IMR-90 (cell line): ENCODE measurements around the gene GNG11. TPM values are rescaled to one million over a fixed set of nuclear protein-coding genes. Genes with fewer than 3 reads are reported as not detected.

Experiments used
- ATAC-seq: fragments of 200-7000 bp; cut with Tn5 transposase; 2 replicates; pipeline ENCODE4 v1.9.1; 2020; ENCODE audit warnings: low read depth, mild to moderate bottlenecking, moderate library complexity
- BruUV-seq: library from RNA; stranded (reverse); fragments of 400-500 nt; replicated peaks from 2 replicates; lab custom pipeline; 2021; lab: Mats Ljungman, UMichigan
- CTCF ChIA-PET: fragments of 300-600 bp; formaldehyde crosslinking; extraction: SDS; loops from one replicate; lab custom pipeline; 2021; ENCODE audit warnings: antibody characterized with exemption; lab: Yijun Ruan, JAX
- POLR2A ChIA-PET: fragments of 300-600 bp; sonication (Branson Sonifier 250); formaldehyde crosslinking; loops from one replicate; lab custom pipeline; 2022; ENCODE audit warnings: antibody characterized with exemption; ENCODE audit not compliant: unreplicated experiment; lab: Charles Lee
- DNase-seq: peaks from one replicate; pipeline ENCODE4 v3.0.0; 2013
- H2AFZ ChIP-seq: replicated peaks from 2 replicates; pipeline ENCODE3; 2013; ENCODE audit warnings: low read length, mild to moderate bottlenecking; ENCODE audit not compliant: poor library complexity
- H2AK5ac ChIP-seq: 2 replicates; pipeline ENCODE4 v1.6.1; 2013; ENCODE audit warnings: low read depth, low read length, inconsistent platforms
- H2AK9ac ChIP-seq: replicated peaks from 2 replicates; pipeline ENCODE3; 2013; ENCODE audit warnings: mild to moderate bottlenecking, low read depth, low read length, moderate library complexity; ENCODE audit not compliant: poor library complexity
- H2BK120ac ChIP-seq: 2 replicates; pipeline ENCODE4 v1.6.1; 2013; ENCODE audit warnings: low read depth, low read length, inconsistent platforms
- H2BK15ac ChIP-seq: 3 replicates; pipeline ENCODE4 v1.6.1; 2013; ENCODE audit warnings: low read depth, low read length, inconsistent platforms
- H2BK20ac ChIP-seq: 2 replicates; pipeline ENCODE4 v1.6.1; 2013; ENCODE audit warnings: low read depth, mild to moderate bottlenecking, inconsistent platforms, low read length, moderate library complexity
- H2BK5ac ChIP-seq: 2 replicates; pipeline ENCODE4 v1.6.1; 2013; ENCODE audit warnings: mild to moderate bottlenecking, low read depth, low read length, inconsistent platforms; ENCODE audit not compliant: poor library complexity, severe bottlenecking
- H3K14ac ChIP-seq: replicated peaks from 2 replicates; pipeline ENCODE4 v1.6.1; 2013; ENCODE audit warnings: low read depth, low read length, inconsistent platforms
- H3K18ac ChIP-seq: 2 replicates; pipeline ENCODE4 v1.6.1; 2013; ENCODE audit warnings: low read depth, low read length, control low read depth
- H3K23ac ChIP-seq: 2 replicates; pipeline ENCODE4 v1.6.1; 2013; ENCODE audit warnings: low read depth, low read length, inconsistent platforms
- H3K27ac ChIP-seq: 2 replicates; pipeline ENCODE4 v1.5.1; 2013; ENCODE audit warnings: mild to moderate bottlenecking, control low read depth, low read length; ENCODE audit not compliant: insufficient read depth
- H3K27me3 ChIP-seq: 2 replicates; pipeline ENCODE4 v1.6.1; 2013; ENCODE audit warnings: low read length; ENCODE audit not compliant: control insufficient read depth, insufficient read depth
- H3K36me3 ChIP-seq: 2 replicates; pipeline ENCODE4 v1.6.1; 2013; ENCODE audit warnings: low read length, mixed read lengths; ENCODE audit not compliant: control insufficient read depth, insufficient read depth
- H3K4ac ChIP-seq: 2 replicates; pipeline ENCODE4 v1.6.1; 2013; ENCODE audit warnings: low read depth, low read length, inconsistent platforms
- H3K4me1 ChIP-seq: 2 replicates; pipeline ENCODE4 v1.6.1; 2013; ENCODE audit warnings: low read length, mixed read lengths; ENCODE audit not compliant: control insufficient read depth, insufficient read depth
- H3K4me2 ChIP-seq: 2 replicates; pipeline ENCODE4 v1.6.1; 2013; ENCODE audit warnings: low read depth, mild to moderate bottlenecking, control low read depth, low read length, moderate library complexity
- H3K4me3 ChIP-seq: 2 replicates; pipeline ENCODE4 v1.5.1; 2013; ENCODE audit warnings: low read depth, mild to moderate bottlenecking, control low read depth, low read length, moderate library complexity; ENCODE audit not compliant: insufficient read depth
- H3K56ac ChIP-seq: 2 replicates; pipeline ENCODE4 v1.6.1; 2013; ENCODE audit warnings: low read length, inconsistent platforms; ENCODE audit not compliant: insufficient read depth; ENCODE audit errors: extremely low read depth
- H3K79me1 ChIP-seq, 2 experiments: 2 replicates each; pipeline ENCODE4 v1.6.1; 2013; ENCODE audit warnings: low read length in 2 of 2, inconsistent platforms in 1 of 2, low read depth in 1 of 2
- H3K9ac ChIP-seq: 2 replicates; pipeline ENCODE4 v1.6.1; 2013; ENCODE audit warnings: low read depth, low read length, control low read depth
- H3K9me1 ChIP-seq: 2 replicates; pipeline ENCODE4 v1.6.1; 2013; ENCODE audit warnings: low read length, inconsistent platforms; ENCODE audit not compliant: insufficient read depth
- H3K9me3 ChIP-seq: 2 replicates; pipeline ENCODE4 v1.6.1; 2013; ENCODE audit warnings: low read length; ENCODE audit not compliant: control insufficient read depth, insufficient read depth
- H4K20me1 ChIP-seq: 2 replicates; pipeline ENCODE4 v1.6.1; 2013; ENCODE audit warnings: low read length, inconsistent platforms; ENCODE audit not compliant: insufficient read depth
- H4K5ac ChIP-seq: 2 replicates; pipeline ENCODE4 v1.6.1; 2013; ENCODE audit warnings: mild to moderate bottlenecking, low read depth, low read length, control low read depth
- H4K8ac ChIP-seq, 2 experiments: 2 replicates each; pipeline ENCODE4 v1.6.1; 2013; ENCODE audit warnings: low read depth in 2 of 2, low read length in 2 of 2, control low read depth in 1 of 2, inconsistent platforms in 1 of 2
- H4K91ac ChIP-seq: 2 replicates; pipeline ENCODE4 v1.6.1; 2013; ENCODE audit warnings: low read depth, low read length, inconsistent platforms; ENCODE audit not compliant: insufficient read depth
- BHLHE40 ChIP-seq: fragments of 150-350 bp; IDR thresholded peaks from 2 replicates; pipeline ENCODE4 v1.6.1; 2016; ENCODE audit warnings: mild to moderate bottlenecking, low read depth, low read length
- FOS ChIP-seq: fragments of 150-350 bp; IDR thresholded peaks from 2 replicates; pipeline ENCODE4 v1.6.1; 2016; ENCODE audit warnings: low read depth, low read length
- MAFK ChIP-seq: IDR thresholded peaks from 2 replicates; pipeline ENCODE4 v1.6.1; 2012; ENCODE audit warnings: low read depth, low read length, improper control_type of control experiment
- MXI1 ChIP-seq: IDR thresholded peaks from 2 replicates; pipeline ENCODE4 v1.6.1; 2012; ENCODE audit warnings: low read depth, mild to moderate bottlenecking, low read length, moderate library complexity, borderline replicate concordance
- NFE2L2 ChIP-seq: fragments of 150-350 bp; IDR thresholded peaks from 2 replicates; pipeline ENCODE4 v1.6.1; 2016; ENCODE audit warnings: low read depth, mild to moderate bottlenecking, low read length
- POLR2A ChIP-seq: IDR thresholded peaks from 2 replicates; pipeline ENCODE4 v1.6.1; 2012; ENCODE audit warnings: mild to moderate bottlenecking, low read depth, low read length
- RAD21 ChIP-seq: IDR thresholded peaks from 2 replicates; pipeline ENCODE4 v1.6.1; 2012; ENCODE audit warnings: low read length, improper control_type of control experiment
- RCOR1 ChIP-seq: IDR thresholded peaks from 2 replicates; pipeline ENCODE4 v1.6.1; 2012; ENCODE audit warnings: mild to moderate bottlenecking, low read length, improper control_type of control experiment; ENCODE audit not compliant: insufficient replicate concordance
- SMC3 ChIP-seq: fragments of 150-350 bp; IDR thresholded peaks from 2 replicates; pipeline ENCODE4 v1.6.1; 2016; ENCODE audit warnings: low read depth, mild to moderate bottlenecking, antibody characterized with exemption, low read length, moderate library complexity
- USF2 ChIP-seq: fragments of 150-350 bp; IDR thresholded peaks from 2 replicates; pipeline ENCODE4 v1.6.1; 2017; ENCODE audit warnings: mild to moderate bottlenecking, antibody characterized with exemption, low read length, low read depth
- WGBS, 2 experiments: methylation state at CpG; one replicate each; pipeline versions ENCODE4 v1.1.5 to v1.1.7; 2013; ENCODE audit warnings: missing lambda C conversion rate in 2 of 2; ENCODE audit not compliant: insufficient read length in 1 of 2; ENCODE audit errors: extremely low coverage in 2 of 2; 5-methylcytosine and 5-hydroxymethylcytosine counted together
- dilution Hi-C: fragments of 300-500 bp; cut with HindIII; formaldehyde crosslinking; loops from one replicate; pipeline ENCODE4 v1.14.3; 2018; ENCODE audit warnings: low sequenced_read_pairs; ENCODE audit not compliant: unreplicated experiment
- in situ Hi-C: fragments of 300-500 bp; cut with MboI; formaldehyde crosslinking; loops from 3 replicates; pipeline ENCODE4 v1.14.3; 2019; ENCODE audit warnings: low sequenced_read_pairs, inconsistent platforms, mixed read lengths
- intact Hi-C: fragments of 100-400 bp; cut with micrococcal nuclease; formaldehyde crosslinking; loops from 2 replicates; pipeline ENCODE4 v1.10.0; 2022
- polyA plus RNA-seq, 3 experiments: library from polyadenylated mRNA; depleted of rRNA; stranded (reverse); fragments of >200 nt; gene quantifications; 2 replicates each; pipeline ENCODE4 v1.2.3, GENCODE V29; 2012; ENCODE audit warnings: low replicate concordance in 1 of 3
- total RNA-seq: library from RNA; depleted of rRNA; stranded (reverse); fragments of >200 nt; gene quantifications from 2 replicates; pipeline ENCODE4 v1.2.3, GENCODE V29; 2012
- TF ChIP-seq, protein P1 (sequence below): conservative IDR thresholded peaks from 2 replicates; pipeline ENCODE4 v1.5.1; 2012; ENCODE audit warnings: mild to moderate bottlenecking, low read depth, low read length, improper control_type of control experiment

GNG11 gene
- total and polyA plus RNA-seq, 2 of the 4 experiments (the other 2 are of a cell fraction), result 6.1 to 10.5 TPM

- TF ChIP-seq MAFK, result peak; percentile 85
- TF ChIP-seq FOS, result peak; percentile 30; the same call in 1 of the 2 replicates
- no peak for TF ChIP-seq BHLHE40
These were observed 31.0 kb upstream of the GNG11 start, which contains the start of gene TFPI2 (continued) for GRCh38 chr7:93890464-93891068.

GRCh38 chr7:93894426-93894825, 27.1 kb upstream of the GNG11 start:
- no peak overlapping the region for H2BK5ac ChIP-seq
- no peak overlapping the region for H4K5ac ChIP-seq
- in situ Hi-C loops, result no loop called here
- no peak overlapping the region for H4K8ac ChIP-seq
- dilution Hi-C loops, result no loop called here
- H3K4me1 ChIP-seq, result peaks cover 2% of the 10 kb centered on the region; the same call in 1 of the 2 replicates
- H2BK120ac ChIP-seq, result no peak overlapping the region
- no peak for DNase-seq
- H2BK20ac ChIP-seq, result no peak overlapping the region
- H3K9ac ChIP-seq, result no peak overlapping the region
- H3K9me3 ChIP-seq, result no peaks in the 10 kb centered on the region
- no TSS peak for BruUV-seq
- no peak overlapping the region for H3K4me3 ChIP-seq
- WGBS, 2 experiments, result no CpG with 5 or more reads among the region's 1 CpG
- no peak for ATAC-seq
- H3K36me3 ChIP-seq, result no peaks in the 10 kb centered on the region
- H3K27me3 ChIP-seq, result no peaks in the 10 kb centered on the region; the same call in 1 of the 2 replicates
- POLR2A ChIA-PET, result no interaction called here
- no peak overlapping the region for H3K27ac ChIP-seq
- H4K91ac ChIP-seq, result no peak overlapping the region
- no peak overlapping the region for H3K14ac ChIP-seq
- H3K4ac ChIP-seq, result no peak overlapping the region
- CTCF ChIA-PET, result no interaction called here
- no peaks in the 10 kb centered on the region for H4K20me1 ChIP-seq
- intact Hi-C loops, result loop anchor here (5.0 kb wide), 1 partner anchor 108 kb away; the partner anchor contains the start of gene BET1
- no peak overlapping the region for H2AK5ac ChIP-seq
- H3K79me1 ChIP-seq, result no peaks in the 10 kb centered on the region
- no peaks in the 10 kb centered on the region for H3K9me1 ChIP-seq
- no peak overlapping the region for H3K4me2 ChIP-seq
- H3K18ac ChIP-seq, result no peak overlapping the region
- no peak overlapping the region for H3K56ac ChIP-seq
- H2AK9ac ChIP-seq, result no peak overlapping the region
- no peak overlapping the region for H2AFZ ChIP-seq
- no peak overlapping the region for H2BK15ac ChIP-seq
- no peak overlapping the region for H3K23ac ChIP-seq
- no peak for TF ChIP-seq RCOR1
- TF ChIP-seq RAD21, result no peak
- TF ChIP-seq BHLHE40, result no peak
- no peak for TF ChIP-seq POLR2A
- no peak for TF ChIP-seq MAFK
- TF ChIP-seq, protein P1, sequence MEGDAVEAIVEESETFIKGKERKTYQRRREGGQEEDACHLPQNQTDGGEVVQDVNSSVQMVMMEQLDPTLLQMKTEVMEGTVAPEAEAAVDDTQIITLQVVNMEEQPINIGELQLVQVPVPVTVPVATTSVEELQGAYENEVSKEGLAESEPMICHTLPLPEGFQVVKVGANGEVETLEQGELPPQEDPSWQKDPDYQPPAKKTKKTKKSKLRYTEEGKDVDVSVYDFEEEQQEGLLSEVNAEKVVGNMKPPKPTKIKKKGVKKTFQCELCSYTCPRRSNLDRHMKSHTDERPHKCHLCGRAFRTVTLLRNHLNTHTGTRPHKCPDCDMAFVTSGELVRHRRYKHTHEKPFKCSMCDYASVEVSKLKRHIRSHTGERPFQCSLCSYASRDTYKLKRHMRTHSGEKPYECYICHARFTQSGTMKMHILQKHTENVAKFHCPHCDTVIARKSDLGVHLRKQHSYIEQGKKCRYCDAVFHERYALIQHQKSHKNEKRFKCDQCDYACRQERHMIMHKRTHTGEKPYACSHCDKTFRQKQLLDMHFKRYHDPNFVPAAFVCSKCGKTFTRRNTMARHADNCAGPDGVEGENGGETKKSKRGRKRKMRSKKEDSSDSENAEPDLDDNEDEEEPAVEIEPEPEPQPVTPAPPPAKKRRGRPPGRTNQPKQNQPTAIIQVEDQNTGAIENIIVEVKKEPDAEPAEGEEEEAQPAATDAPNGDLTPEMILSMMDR, result no peak
- no peak for TF ChIP-seq NFE2L2
- TF ChIP-seq SMC3, result no peak
- TF ChIP-seq MXI1, result no peak
- no peak for TF ChIP-seq USF2
